ENCODE measurements around the gene RBMS3. TPM values are rescaled to one million over a fixed set of nuclear protein-coding genes. Genes with fewer than 3 reads are reported as not detected.
"Not testable (repeated sequence)": the region's sequence is repeated elsewhere in the genome, so short reads cannot be mapped to it uniquely, and the experiment has no call there.

RBMS3 gene
- total and polyA plus RNA-seq, 7 donors = 0.46 to 61.9 (median 39.9) TPM

DNA sequence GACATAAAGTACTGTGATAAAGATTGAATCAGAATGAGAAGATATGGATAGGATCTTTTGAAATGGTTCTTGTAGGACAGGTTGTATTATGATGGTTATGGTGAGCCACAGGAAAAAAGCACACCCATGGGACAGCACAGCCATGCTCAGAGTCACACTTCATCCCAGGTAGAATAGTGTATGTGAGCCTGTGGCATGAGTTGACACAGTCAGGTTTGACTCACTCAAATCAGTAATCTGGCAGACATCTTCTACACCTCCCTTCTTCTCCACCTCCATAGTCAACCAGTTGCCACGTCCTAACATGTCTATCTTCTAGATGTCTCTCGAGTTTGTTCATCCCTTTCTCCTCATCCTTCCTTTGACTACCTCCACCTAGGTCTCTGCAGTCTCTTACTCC, 176.0 kb downstream of the RBMS3 start:
- no peak for TF ChIP-seq POLR2A (IDR thresholded peaks at IDR 0.05)
- TF ChIP-seq CTCF (IDR thresholded peaks at IDR 0.05) = no peak
- Histone ChIP-seq H3K36me3 (no peaks in the 10 kb centered on the region), H3K27ac (no peak overlapping the region), H3K4me3 (no peak overlapping the region), H3K4me1 (peaks cover 0 to 14% (median 5%) of the 10 kb centered on the region in 4 donors), H3K27me3 (no peaks in the 10 kb centered on the region), H3K9me3 (no peaks in the 10 kb centered on the region)
- intact Hi-C loops (cut with DNase I) = no loop called here
- WGBS, 2 donors = 91% methylated on average over 2 of the region's 2 CpGs
- no peak for DNase-seq

DNA sequence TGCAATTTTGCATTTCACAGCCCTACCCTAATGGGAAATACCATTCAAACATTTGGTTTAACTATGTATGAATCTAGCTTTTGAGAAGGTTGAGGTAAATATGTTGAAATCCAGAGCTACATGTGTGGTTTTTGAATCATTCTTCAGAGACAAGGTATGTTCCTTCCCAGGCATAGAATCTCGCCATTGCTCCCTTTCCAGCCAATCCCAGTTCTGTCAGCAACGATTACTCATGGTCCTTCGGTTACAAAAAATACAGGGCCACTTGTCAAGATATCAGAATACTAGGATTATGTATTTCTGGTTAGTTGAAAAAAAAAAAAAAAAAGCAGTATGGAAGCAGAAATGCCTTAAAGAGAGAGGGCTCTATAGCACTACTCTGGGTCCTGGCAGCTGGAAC, 182.4 kb downstream of the RBMS3 start:
- no peak for TF ChIP-seq EP300 (IDR thresholded peaks at IDR 0.05)
- no peak for TF ChIP-seq POLR2AphosphoS5 (IDR thresholded peaks at IDR 0.05)
- no peak for TF ChIP-seq CTCF (IDR thresholded peaks at IDR 0.05)
- no peak for TF ChIP-seq POLR2A (IDR thresholded peaks at IDR 0.05)
- peaks cover 0 to 13% (median 5%) of the 10 kb centered on the region in 4 donors for H3K4me1 ChIP-seq
- no peak overlapping the region for H3K27ac ChIP-seq
- intact Hi-C loops (cut with DNase I) = no loop called here
- DNase-seq = no peak
- no peaks in the 10 kb centered on the region for H3K27me3 ChIP-seq
- no peaks in the 10 kb centered on the region for H3K9me3 ChIP-seq
- no peaks in the 10 kb centered on the region for H3K36me3 ChIP-seq
- WGBS, 2 donors = 94 to 95% methylated on average over 3 of the region's 3 CpGs
- H3K4me3 ChIP-seq = no peak overlapping the region

GRCh38 chr3:29465836-29466235, 185.0 kb downstream of the RBMS3 start:
- no peaks in the 10 kb centered on the region for H3K36me3 ChIP-seq
- peaks cover 0 to 20% (median 5%) of the 10 kb centered on the region in 4 donors for H3K4me1 ChIP-seq
- no peak for DNase-seq
- WGBS, 2 donors = 43 to 64% methylated on average over 2 of the region's 2 CpGs
- intact Hi-C loops (cut with DNase I) = no loop called here
- TF ChIP-seq POLR2AphosphoS5 (IDR thresholded peaks at IDR 0.05) = no peak
- TF ChIP-seq EP300 (IDR thresholded peaks at IDR 0.05) = no peak
- no peak for TF ChIP-seq POLR2A (IDR thresholded peaks at IDR 0.05)
- no peak for TF ChIP-seq CTCF (IDR thresholded peaks at IDR 0.05)
- no peaks in the 10 kb centered on the region for H3K9me3 ChIP-seq
- H3K27ac ChIP-seq = no peak overlapping the region
- no peaks in the 10 kb centered on the region for H3K27me3 ChIP-seq
- H3K4me3 ChIP-seq = no peak overlapping the region

GRCh38 chr3:29466442-29466841, 185.6 kb downstream of the RBMS3 start:
- intact Hi-C loops (cut with DNase I) = no loop called here
- no peak for TF ChIP-seq EP300 (IDR thresholded peaks at IDR 0.05)
- no peak for TF ChIP-seq POLR2A (IDR thresholded peaks at IDR 0.05)
- TF ChIP-seq CTCF (IDR thresholded peaks at IDR 0.05) = no peak
- no peak for TF ChIP-seq POLR2AphosphoS5 (IDR thresholded peaks at IDR 0.05)

DNA sequence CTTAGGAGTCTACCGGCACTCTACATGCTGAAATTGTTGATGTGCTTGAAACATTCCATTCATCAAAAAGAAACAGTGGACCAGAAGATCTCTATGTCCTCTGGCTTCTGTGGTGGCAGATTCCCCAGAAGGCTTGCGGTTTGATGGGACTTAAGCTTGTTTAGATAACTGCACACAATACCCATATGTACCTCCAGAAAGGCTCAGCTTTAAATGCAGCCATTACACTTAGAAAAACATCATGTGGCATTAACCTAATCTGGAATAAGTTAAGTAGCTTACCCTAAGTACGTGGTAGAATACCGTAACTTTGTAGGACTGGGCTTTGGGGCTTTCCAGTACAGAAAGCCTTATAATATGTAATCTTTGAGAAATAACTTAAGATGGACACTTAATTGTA, 187.3 kb downstream of the RBMS3 start:
- no peak for TF ChIP-seq EP300 (IDR thresholded peaks at IDR 0.05)
- no peak for TF ChIP-seq CTCF (IDR thresholded peaks at IDR 0.05)
- no peak for TF ChIP-seq POLR2AphosphoS5 (IDR thresholded peaks at IDR 0.05)
- no peak for TF ChIP-seq POLR2A (IDR thresholded peaks at IDR 0.05)
- intact Hi-C loops (cut with DNase I) = no loop called here
- H3K36me3 ChIP-seq = no peaks in the 10 kb centered on the region
- WGBS, 2 donors = 87 to 89% methylated on average over 4 of the region's 4 CpGs
- peaks cover 0 to 20% (median 5%) of the 10 kb centered on the region in 4 donors for H3K4me1 ChIP-seq
- no peak overlapping the region for H3K4me3 ChIP-seq
- DNase-seq = no peak
- no peaks in the 10 kb centered on the region for H3K27me3 ChIP-seq
- H3K9me3 ChIP-seq = no peaks in the 10 kb centered on the region
- no peak overlapping the region for H3K27ac ChIP-seq

More at GRCh38 chr3:29466442-29466841, 185.6 kb downstream of the RBMS3 start:
- Histone ChIP-seq H3K27ac (no peak overlapping the region), H3K36me3 (no peaks in the 10 kb centered on the region), H3K4me1 (peaks cover 0 to 20% (median 5%) of the 10 kb centered on the region in 4 donors), H3K27me3 (no peaks in the 10 kb centered on the region), H3K9me3 (no peaks in the 10 kb centered on the region), H3K4me3 (no peak overlapping the region)
- 72% methylated on average over 2 of the region's 2 CpGs for WGBS, 2 donors
- DNase-seq = no peak

DNA sequence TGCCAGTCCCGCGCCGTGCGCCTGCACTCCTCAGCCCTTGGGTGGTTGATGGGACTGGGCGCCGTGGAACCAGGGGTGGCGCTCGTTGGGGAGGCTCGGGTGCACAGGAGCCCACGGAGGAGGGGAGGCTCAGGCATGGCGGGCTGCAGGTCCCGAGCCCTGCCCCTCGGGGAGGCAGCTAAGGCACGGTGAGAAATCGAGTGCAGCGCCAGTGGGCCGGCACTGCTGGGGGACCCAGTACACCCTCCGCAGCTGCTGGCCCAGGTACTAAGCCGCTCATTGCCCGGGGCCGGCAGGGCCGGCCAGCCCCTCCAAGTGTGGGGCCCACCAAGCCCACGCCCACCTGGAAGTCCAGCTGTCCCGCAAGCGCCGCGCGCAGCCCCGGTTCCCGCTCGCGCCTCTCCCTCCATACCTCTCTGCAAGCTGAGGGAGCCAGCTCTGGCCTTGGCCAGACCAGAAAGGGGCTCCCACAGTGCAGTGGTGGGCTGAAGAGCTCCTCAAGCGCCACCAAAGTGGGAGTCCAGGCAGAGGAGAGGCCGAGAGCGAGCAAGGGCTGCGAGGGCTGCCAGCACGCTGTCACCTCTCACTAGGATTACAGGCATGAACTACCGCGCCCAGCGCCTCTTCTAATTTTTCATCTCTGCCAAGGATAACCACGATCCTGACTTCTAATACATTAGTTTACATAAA, 192.8 kb downstream of the RBMS3 start:
- DNase-seq; H3K4me3 ChIP-seq; H3K27me3 ChIP-seq; H3K9me3 ChIP-seq; H3K27ac ChIP-seq; H3K36me3 ChIP-seq; intact Hi-C loops (cut with DNase I): not testable (repeated sequence)
- H3K4me1 ChIP-seq = peaks cover 0 to 17% (median 6%) of the 10 kb centered on the region in 4 donors
- 90 to 91% methylated on average over 41 of the region's 41 CpGs for WGBS, 2 donors
